OCI-LY1 (cell line): ENCODE data around the gene PIEZO1.
A peak's percentile ranks its signal among the peaks of the same experiment; 100 is the strongest.

Source experiments
- H2AFZ ChIP-seq: fragments of 200-600 bp; sonication (generic), shearing (Covaris generic); 2 replicates; pipeline ENCODE4 v1.6.0; 2014; ENCODE audit warnings: antibody characterized with exemption, mild to moderate bottlenecking, low read length
- H3F3A ChIP-seq: fragments of 200-600 bp; sonication (generic), shearing (Covaris generic); 2 replicates; pipeline ENCODE4 v1.6.0; 2014; ENCODE audit warnings: mild to moderate bottlenecking, antibody characterized with exemption, low read length, moderate library complexity; ENCODE audit not compliant: insufficient read depth
- H3K27ac ChIP-seq: fragments of 200-600 bp; sonication (generic); 2 replicates; pipeline ENCODE4 v1.5.1; 2014; ENCODE audit warnings: low read length, mixed run types, mild to moderate bottlenecking, low read depth; ENCODE audit not compliant: poor library complexity, severe bottlenecking
- H3K27me3 ChIP-seq: fragments of 200-600 bp; sonication (generic); 2 replicates; pipeline ENCODE4 v1.6.0; 2014; ENCODE audit warnings: antibody characterized with exemption, mild to moderate bottlenecking, low read length, moderate library complexity; ENCODE audit not compliant: insufficient read depth
- H3K36me3 ChIP-seq: fragments of 200-600 bp; sonication (generic); 2 replicates; pipeline ENCODE4 v1.6.1; 2014; ENCODE audit warnings: mild to moderate bottlenecking, antibody characterized with exemption, low read length, moderate library complexity, mixed read lengths; ENCODE audit not compliant: insufficient read depth
- H3K4me1 ChIP-seq: fragments of 200-600 bp; sonication (generic); 2 replicates; pipeline ENCODE4 v1.5.1; 2014; ENCODE audit warnings: mild to moderate bottlenecking, low read length, moderate library complexity; ENCODE audit not compliant: insufficient read depth, severe bottlenecking
- H3K4me2 ChIP-seq: fragments of 200-600 bp; sonication (generic), shearing (Covaris generic); 2 replicates; pipeline ENCODE4 v1.6.1; 2014; ENCODE audit warnings: low read length
- H3K4me3 ChIP-seq: fragments of 200-600 bp; sonication (generic); 2 replicates; pipeline ENCODE4 v1.5.1; 2014; ENCODE audit warnings: low read length, low read depth, mild to moderate bottlenecking, mixed read lengths; ENCODE audit not compliant: poor library complexity, severe bottlenecking
- H3K79me2 ChIP-seq: fragments of 200-600 bp; shearing (Covaris generic); 2 replicates; pipeline ENCODE4 v1.6.1; 2016; ENCODE audit warnings: mixed run types, low read length, mixed read lengths; ENCODE audit not compliant: insufficient read depth
- H3K9ac ChIP-seq: fragments of 200-600 bp; sonication (generic), shearing (Covaris generic); 2 replicates; pipeline ENCODE4 v1.6.1; 2014; ENCODE audit warnings: mild to moderate bottlenecking, low read length, mixed read lengths
- H3K9me2 ChIP-seq: fragments of 200-600 bp; sonication (generic), shearing (Covaris generic); 2 replicates; pipeline ENCODE4 v1.6.1; 2014; ENCODE audit warnings: low read depth, mild to moderate bottlenecking, low read length, mixed read lengths
- H3K9me3 ChIP-seq: fragments of 200-600 bp; shearing (Covaris generic); 2 replicates; pipeline ENCODE4 v1.6.1; 2014; ENCODE audit warnings: low read length, mixed read lengths
- H4K20me1 ChIP-seq: fragments of 200-600 bp; sonication (generic), shearing (Covaris generic); 2 replicates; pipeline ENCODE4 v1.6.0; 2016; ENCODE audit warnings: mild to moderate bottlenecking, low read length; ENCODE audit not compliant: insufficient read depth
- EZH2 ChIP-seq: fragments of 200-600 bp; sonication (generic), shearing (Covaris generic); IDR thresholded peaks from 2 replicates; pipeline ENCODE4 v1.8.0; 2017; ENCODE audit warnings: borderline replicate concordance, mixed run types, mild to moderate bottlenecking, antibody characterized with exemption, low read length, moderate library complexity, mixed read lengths
- TF ChIP-seq, protein P1 (sequence below): fragments of 200-600 bp; sonication (generic), shearing (Covaris generic); IDR thresholded peaks from 2 replicates; pipeline ENCODE4 v1.5.1; 2017; ENCODE audit warnings: mild to moderate bottlenecking, antibody characterized with exemption, low read length, moderate library complexity, mixed read lengths

Gene PIEZO1

DNA sequence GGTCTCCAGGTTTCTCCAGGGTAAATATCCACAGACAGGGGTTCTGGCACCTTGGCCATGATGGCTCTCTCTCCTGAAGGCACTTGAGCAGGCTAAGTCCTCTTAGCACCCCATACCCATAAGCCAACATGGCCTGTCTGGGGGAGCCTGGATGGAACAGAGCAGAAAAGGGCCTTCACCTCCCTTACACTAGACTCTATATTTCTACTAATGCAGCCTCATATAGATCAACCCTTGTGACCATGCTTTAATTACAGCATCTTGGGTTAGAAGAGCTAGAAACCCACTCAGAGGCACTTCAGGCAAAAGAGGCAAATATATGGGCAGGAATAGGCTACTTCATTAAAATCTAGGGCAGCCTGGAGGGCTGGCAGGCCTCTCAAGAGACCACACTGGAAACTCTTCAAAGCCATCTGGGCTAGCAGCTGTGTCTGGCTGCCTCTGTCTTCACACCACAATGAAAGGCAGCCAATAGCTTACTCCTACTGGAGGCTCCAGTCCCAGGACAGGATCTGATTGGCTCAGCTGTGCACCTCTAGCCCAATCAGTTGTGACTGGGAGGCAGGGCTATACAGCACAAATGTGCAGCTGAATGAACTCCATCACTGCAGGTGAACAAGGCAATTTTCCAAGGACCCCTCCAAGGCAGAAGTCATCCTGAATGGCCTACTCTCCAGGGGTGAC lies 13.9 kb upstream of the PIEZO1 start:
- H3K9ac ChIP-seq, result no peak overlapping the region
- no peaks in the 10 kb centered on the region for H3K27me3 ChIP-seq
- no peak overlapping the region for H2AFZ ChIP-seq
- H3K27ac ChIP-seq, result peak overlapping the region; percentile 91
- H3K9me2 ChIP-seq, result no peaks in the 10 kb centered on the region
- no peaks in the 10 kb centered on the region for H3K79me2 ChIP-seq
- peaks cover 4% of the 10 kb centered on the region; the same call in 1 of the 2 replicates for H3K36me3 ChIP-seq
- no peak overlapping the region for H3K4me2 ChIP-seq
- no peak overlapping the region for H3K4me3 ChIP-seq
- H3K4me1 ChIP-seq, result peaks cover 55% of the 10 kb centered on the region
- no peaks in the 10 kb centered on the region for H3K9me3 ChIP-seq
- TF ChIP-seq, protein P1, sequence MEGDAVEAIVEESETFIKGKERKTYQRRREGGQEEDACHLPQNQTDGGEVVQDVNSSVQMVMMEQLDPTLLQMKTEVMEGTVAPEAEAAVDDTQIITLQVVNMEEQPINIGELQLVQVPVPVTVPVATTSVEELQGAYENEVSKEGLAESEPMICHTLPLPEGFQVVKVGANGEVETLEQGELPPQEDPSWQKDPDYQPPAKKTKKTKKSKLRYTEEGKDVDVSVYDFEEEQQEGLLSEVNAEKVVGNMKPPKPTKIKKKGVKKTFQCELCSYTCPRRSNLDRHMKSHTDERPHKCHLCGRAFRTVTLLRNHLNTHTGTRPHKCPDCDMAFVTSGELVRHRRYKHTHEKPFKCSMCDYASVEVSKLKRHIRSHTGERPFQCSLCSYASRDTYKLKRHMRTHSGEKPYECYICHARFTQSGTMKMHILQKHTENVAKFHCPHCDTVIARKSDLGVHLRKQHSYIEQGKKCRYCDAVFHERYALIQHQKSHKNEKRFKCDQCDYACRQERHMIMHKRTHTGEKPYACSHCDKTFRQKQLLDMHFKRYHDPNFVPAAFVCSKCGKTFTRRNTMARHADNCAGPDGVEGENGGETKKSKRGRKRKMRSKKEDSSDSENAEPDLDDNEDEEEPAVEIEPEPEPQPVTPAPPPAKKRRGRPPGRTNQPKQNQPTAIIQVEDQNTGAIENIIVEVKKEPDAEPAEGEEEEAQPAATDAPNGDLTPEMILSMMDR, result no peak
- TF ChIP-seq EZH2, result no peak
- H4K20me1 ChIP-seq, result no peaks in the 10 kb centered on the region
- H3F3A ChIP-seq, result no peaks in the 10 kb centered on the region

DNA sequence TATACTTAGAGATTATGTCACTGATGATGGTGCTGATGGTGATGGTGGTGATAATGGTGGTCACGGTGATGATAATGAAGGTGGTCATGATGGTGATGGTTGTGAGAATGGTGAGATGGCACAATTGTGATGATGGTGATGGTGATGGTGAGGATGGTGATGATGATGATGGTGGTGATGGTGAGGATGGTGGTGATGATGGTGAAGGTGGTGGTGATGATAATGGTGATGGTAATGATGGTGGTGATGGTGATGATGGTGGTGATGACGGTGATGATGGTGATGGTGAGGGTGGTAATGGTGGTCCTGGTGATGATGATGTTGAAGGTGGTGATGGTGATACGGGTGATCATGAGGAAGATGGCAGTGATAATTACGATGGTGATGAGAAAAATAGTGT lies 13.1 kb upstream of the PIEZO1 start:
- peaks cover 63% of the 10 kb centered on the region for H3K4me1 ChIP-seq

DNA sequence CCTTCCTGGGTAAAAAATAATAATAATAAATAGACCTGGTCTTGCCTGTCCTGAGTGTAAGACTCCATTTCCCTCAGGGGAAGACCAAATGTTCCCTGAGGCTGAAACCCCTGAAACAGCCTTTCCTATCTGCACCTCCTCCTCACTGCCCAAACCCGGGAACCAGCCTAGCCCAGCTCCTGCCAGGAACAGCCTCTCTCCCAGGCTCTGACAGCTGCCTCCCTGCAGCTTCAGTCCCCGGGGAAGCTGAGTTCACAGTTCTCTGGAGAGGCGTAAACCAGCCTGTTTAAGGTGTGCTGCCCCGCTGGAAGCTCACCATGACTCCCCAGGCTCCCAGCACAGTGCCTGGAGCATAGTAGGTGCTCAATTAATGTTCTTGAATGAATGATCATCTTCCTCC lies 11.3 kb upstream of the PIEZO1 start:
- TF ChIP-seq, protein P1, result no peak
- no peak for TF ChIP-seq EZH2
- Histone ChIP-seq H3K36me3 (peaks cover 4% of the 10 kb centered on the region; the same call in 1 of the 2 replicates), H3K9me2 (no peaks in the 10 kb centered on the region), H3F3A (no peaks in the 10 kb centered on the region), H3K27ac (no peak overlapping the region), H3K79me2 (no peaks in the 10 kb centered on the region), H3K27me3 (no peaks in the 10 kb centered on the region), H3K4me2 (no peak overlapping the region), H3K4me1 (peaks cover 64% of the 10 kb centered on the region), H4K20me1 (no peaks in the 10 kb centered on the region), H3K9me3 (no peaks in the 10 kb centered on the region), H3K4me3 (no peak overlapping the region), H2AFZ (no peak overlapping the region), H3K9ac (no peak overlapping the region)

More for the DNA sequence above, 13.1 kb upstream of the PIEZO1 start:
- no peak overlapping the region for H3K4me3 ChIP-seq
- no peak overlapping the region for H3K27ac ChIP-seq
- H2AFZ ChIP-seq, result no peak overlapping the region
- H3K79me2 ChIP-seq, result no peaks in the 10 kb centered on the region
- H3K9ac ChIP-seq, result no peak overlapping the region
- H3K4me2 ChIP-seq, result no peak overlapping the region
- no peaks in the 10 kb centered on the region for H3K27me3 ChIP-seq
- no peaks in the 10 kb centered on the region for H3K9me2 ChIP-seq
- no peak for TF ChIP-seq EZH2
- TF ChIP-seq, protein P1, result no peak
- H3K36me3 ChIP-seq, result peaks cover 4% of the 10 kb centered on the region; the same call in 1 of the 2 replicates
- no peaks in the 10 kb centered on the region for H3K9me3 ChIP-seq
- H3F3A ChIP-seq, result no peaks in the 10 kb centered on the region
- H4K20me1 ChIP-seq, result no peaks in the 10 kb centered on the region
